Esophagus muscularis mucosa (tissue), 4 donors: ENCODE data around the gene TMEM186. TPM values are rescaled to one million over a fixed set of nuclear protein-coding genes. Genes with fewer than 3 reads are reported as not detected.
"Not testable (repeated sequence)": the region's sequence is repeated elsewhere in the genome, so short reads cannot be mapped to it uniquely, and the experiment has no call there.

Experiments
- DNase-seq: peaks from one replicate; pipeline ENCODE4 v3.0.0-alpha.2; 2017; ENCODE audit errors: extremely low spot score
- H3K27ac ChIP-seq, 4 donors: fragments of 200-600 bp; sonication (generic); replicated peaks in 1 of 4; 1 replicate in 3 of 4; 2 replicates in 1 of 4; pipeline ENCODE4 v1.5.1; 2016 to 2019; ENCODE audit warnings: mild to moderate bottlenecking in 1 of 4
- H3K27me3 ChIP-seq, 4 donors: fragments of 200-600 bp; sonication (generic); one replicate each; pipeline versions ENCODE4 v1.5.1 to v1.6.0; 2016 to 2019
- H3K36me3 ChIP-seq, 4 donors: fragments of 200-600 bp; sonication (generic); one replicate each; pipeline ENCODE4 v1.5.1; 2016 to 2019
- H3K4me1 ChIP-seq, 4 donors: fragments of 200-600 bp; sonication (generic); one replicate each; pipeline ENCODE4 v1.5.1; 2016 to 2019
- H3K4me3 ChIP-seq, 4 donors: fragments of 200-600 bp; sonication (generic); 1 replicate in 2 of 4; 2 replicates in 2 of 4; pipeline ENCODE4 v1.5.1; 2016 to 2019; ENCODE audit warnings: mild to moderate bottlenecking in 4 of 4, moderate library complexity in 1 of 4
- H3K9me3 ChIP-seq, 4 donors: fragments of 200-600 bp; sonication (generic); 1 replicate in 3 of 4; 2 replicates in 1 of 4; pipeline ENCODE4 v1.5.1; 2016 to 2019
- CTCF ChIP-seq, 3 experiments: fragments of 200-600 bp in 2 of 3; fragments of 450-650 bp in 1 of 3; sonication (generic) in 2 of 3; IDR thresholded peaks; one replicate each; pipeline ENCODE4 v1.5.1; 2017 to 2019; ENCODE audit warnings: antibody characterized with exemption in 3 of 3, mild to moderate bottlenecking in 2 of 3, moderate library complexity in 1 of 3
- EP300 ChIP-seq: sonication (generic); formaldehyde crosslinking; IDR thresholded peaks from one replicate; pipeline ENCODE4 v1.6.1; 2017; ENCODE audit warnings: antibody characterized with exemption
- POLR2A ChIP-seq: fragments of 450-650 bp; IDR thresholded peaks from one replicate; pipeline ENCODE4 v1.6.1; 2017; ENCODE audit warnings: antibody characterized with exemption, moderate library complexity, mild to moderate bottlenecking, low read depth
- POLR2AphosphoS5 ChIP-seq, 2 donors: sonication (generic); formaldehyde crosslinking; IDR thresholded peaks; one replicate each; pipeline ENCODE4 v1.6.1; 2017; ENCODE audit warnings: antibody characterized with exemption in 2 of 2
- WGBS: methylation state at CpG from one replicate; pipeline ENCODE4 v1.1.5; 2018; 5-methylcytosine and 5-hydroxymethylcytosine counted together
- intact Hi-C: fragments of 100-400 bp; cut with DNase I; formaldehyde crosslinking; loops from one replicate; pipeline ENCODE4 v1.15.1; 2023
- total RNA-seq, 4 donors: library from RNA; depleted of rRNA; stranded (reverse); fragments of >200 nt; gene quantifications; one replicate each; pipeline versions ENCODE4 v1.1.0 to v1.2.1, GENCODE V29; 2016

The TMEM186 gene
- total RNA-seq, 4 donors from 2014 or later, result 7.9 to 12.2 (median 9.6) TPM

GRCh38 chr16:8836797-8837196 is 39.4 kb upstream of the TMEM186 start:
- H3K27ac ChIP-seq, H3K4me1 ChIP-seq, DNase-seq, H3K4me3 ChIP-seq, intact Hi-C loops, H3K9me3 ChIP-seq, H3K27me3 ChIP-seq: not testable (repeated sequence)
- peaks cover 6 to 11% (median 10%) of the 10 kb centered on the region in 4 donors for H3K36me3 ChIP-seq
- 88% methylated on average over 7 of the region's 7 CpGs for whole genome bisulfite sequencing

- no peak for DNase-seq
- peaks cover 15 to 37% (median 33%) of the 10 kb centered on the region in 4 donors for H3K36me3 ChIP-seq
- no peak overlapping the region for H3K4me3 ChIP-seq
- intact Hi-C loops, result no loop called here
- no peaks in the 10 kb centered on the region for H3K27me3 ChIP-seq
- 80% methylated on average over 16 of the region's 16 CpGs for WGBS
- H3K9me3 ChIP-seq, result no peaks in the 10 kb centered on the region
- no peak for TF ChIP-seq POLR2A
- no peak for TF ChIP-seq CTCF (IDR thresholded peaks at IDR 0.05)
- TF ChIP-seq POLR2AphosphoS5 (IDR thresholded peaks at IDR 0.05), result no peak
- TF ChIP-seq EP300, result no peak
- no peak overlapping the region for H3K27ac ChIP-seq
- H3K4me1 ChIP-seq, result no peaks in the 10 kb centered on the region
Measured at GRCh38 chr16:8832717-8833105, 35.3 kb upstream of the TMEM186 start.

GRCh38 chr16:8831871-8832716 is 34.7 kb upstream of the TMEM186 start:
- H3K4me1 ChIP-seq, result no peaks in the 10 kb centered on the region
- no peak overlapping the region for H3K27ac ChIP-seq
- H3K36me3 ChIP-seq, result peaks cover 15 to 37% (median 33%) of the 10 kb centered on the region in 4 donors
- no peak for DNase-seq
- no peak for TF ChIP-seq CTCF (IDR thresholded peaks at IDR 0.05)
- TF ChIP-seq EP300, result no peak
- no peak for TF ChIP-seq POLR2A
- no peak for TF ChIP-seq POLR2AphosphoS5 (IDR thresholded peaks at IDR 0.05)
- H3K4me3 ChIP-seq, result no peak overlapping the region
- intact Hi-C loops, result no loop called here
- H3K27me3 ChIP-seq, result no peaks in the 10 kb centered on the region
- H3K9me3 ChIP-seq, result no peaks in the 10 kb centered on the region
- WGBS, result 80% methylated on average over 18 of the region's 18 CpGs

- no peak overlapping the region for H3K27ac ChIP-seq
- no peak overlapping the region for H3K4me3 ChIP-seq
- peaks cover 15 to 37% (median 33%) of the 10 kb centered on the region in 4 donors for H3K36me3 ChIP-seq
- H3K27me3 ChIP-seq, result no peaks in the 10 kb centered on the region
- no peaks in the 10 kb centered on the region for H3K4me1 ChIP-seq
- no peak for DNase-seq
- no peaks in the 10 kb centered on the region for H3K9me3 ChIP-seq
- WGBS, result 77% methylated on average over 9 of the region's 9 CpGs
- intact Hi-C loops, result no loop called here
- TF ChIP-seq POLR2A, result no peak
- no peak for TF ChIP-seq EP300
- no peak for TF ChIP-seq CTCF (IDR thresholded peaks at IDR 0.05)
- TF ChIP-seq POLR2AphosphoS5 (IDR thresholded peaks at IDR 0.05), result no peak
Measured at GRCh38 chr16:8831450-8831849, 34.0 kb upstream of the TMEM186 start.

- intact Hi-C loops, result no loop called here
- no peaks in the 10 kb centered on the region for H3K27me3 ChIP-seq
- 94% methylated on average over 8 of the region's 8 CpGs for WGBS
- TF ChIP-seq CTCF (IDR thresholded peaks at IDR 0.05), result no peak
- TF ChIP-seq POLR2A, result no peak
- no peak for TF ChIP-seq POLR2AphosphoS5 (IDR thresholded peaks at IDR 0.05)
- no peak for TF ChIP-seq EP300
- H3K9me3 ChIP-seq, result no peaks in the 10 kb centered on the region
- H3K27ac ChIP-seq, result no peak overlapping the region
- no peak for DNase-seq
- H3K36me3 ChIP-seq, result peaks cover 15 to 48% (median 37%) of the 10 kb centered on the region in 4 donors
- no peaks in the 10 kb centered on the region for H3K4me1 ChIP-seq
- no peak overlapping the region for H3K4me3 ChIP-seq
Measured at GRCh38 chr16:8828541-8829165, 31.2 kb upstream of the TMEM186 start.
